BLaER1 treated with 17β-estradiol and CSF1 and Interleukin-3, amounts not matched to agents 10 nM and 100 nM (cell line): ENCODE data around the gene NUDT14.

Experiments used
- H3K27ac ChIP-seq, 11 experiments: shearing (Covaris generic); formaldehyde crosslinking; 2 replicates each; pipeline ENCODE4 v1.8.1; 2022
- H3K27me3 ChIP-seq, 11 experiments: shearing (Covaris generic); formaldehyde crosslinking; 2 replicates each; pipeline ENCODE4 v1.8.1; 2022
- H3K36me3 ChIP-seq, 11 experiments: shearing (Covaris generic); formaldehyde crosslinking; 2 replicates each; pipeline ENCODE4 v1.8.1; 2022
- H3K4me1 ChIP-seq, 10 experiments: shearing (Covaris generic); formaldehyde crosslinking; 2 replicates each; pipeline ENCODE4 v1.8.1; 2022
- H3K4me2 ChIP-seq, 11 experiments: shearing (Covaris generic); formaldehyde crosslinking; 2 replicates each; pipeline ENCODE4 v1.8.1; 2022
- H3K4me3 ChIP-seq, 10 experiments: shearing (Covaris generic); formaldehyde crosslinking; 2 replicates each; pipeline ENCODE4 v1.8.1; 2022
- H3K9ac ChIP-seq, 11 experiments: shearing (Covaris generic); formaldehyde crosslinking; 2 replicates each; pipeline ENCODE4 v1.8.1; 2022
- H3K9me3 ChIP-seq, 11 experiments: shearing (Covaris generic); formaldehyde crosslinking; replicated peaks in 1 of 11; 2 replicates each; pipeline ENCODE4 v1.8.1; 2022
- H4K20me1 ChIP-seq, 11 experiments: shearing (Covaris generic); formaldehyde crosslinking; 2 replicates each; pipeline ENCODE4 v1.8.1; 2022
- Cebpa-rat ChIP-seq, 11 experiments: shearing (Covaris generic); IDR thresholded peaks; 2 replicates each; pipeline ENCODE4 v1.8.1; 2022

Gene NUDT14

DNA sequence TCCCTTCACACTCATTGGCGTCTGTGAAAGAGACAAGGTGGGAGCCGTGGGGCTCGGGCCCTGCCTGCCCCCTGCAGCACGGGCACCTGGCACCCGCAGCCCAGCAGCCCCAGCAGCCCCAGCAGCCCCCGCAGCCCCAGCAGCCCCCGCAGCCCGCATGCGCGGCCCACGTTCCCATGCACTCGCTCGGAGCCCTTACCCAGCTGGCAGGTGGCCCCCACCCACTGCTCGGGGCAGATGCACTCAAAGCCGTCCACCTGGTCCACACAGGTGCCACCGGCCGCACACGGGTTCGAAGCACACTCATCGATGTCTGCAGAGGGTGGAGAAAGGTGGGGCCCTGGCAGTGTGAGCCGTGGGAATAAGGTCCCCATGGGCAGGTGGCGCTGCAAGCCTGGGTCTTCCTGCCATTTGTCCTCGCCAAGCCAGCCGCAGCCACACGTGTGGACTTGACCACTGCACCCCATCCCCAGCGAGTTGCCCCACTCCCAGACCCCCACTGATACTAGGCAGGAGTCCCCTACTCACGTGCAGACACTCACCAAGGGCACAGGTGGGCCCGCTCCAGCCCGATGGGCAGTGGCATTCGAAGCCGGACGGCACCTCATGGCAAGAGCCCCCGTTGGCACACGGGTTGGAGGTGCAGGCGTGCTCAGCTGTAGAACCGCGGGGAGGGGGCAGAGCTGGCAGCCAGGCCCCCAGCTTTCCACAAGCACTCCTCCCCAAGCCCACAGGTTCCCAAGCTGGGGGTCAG is 29.9 kb downstream of the NUDT14 start:
- Histone ChIP-seq H3K4me2 (peak overlapping the region in 9 of 11 experiments; percentile 43 to 89 (median 78); a peak in 16 of 22 replicates), H3K36me3 (peaks cover 0 to 53% (median 24%) of the 10 kb centered on the region in 11 experiments; a peak in 15 of 22 replicates), H3K9me3 (no peaks in the 10 kb centered on the region), H4K20me1 (peaks cover 0 to 70% (median 45%) of the 10 kb centered on the region in 11 experiments; a peak in 17 of 22 replicates), H3K4me1 (peaks cover 6 to 63% (median 49%) of the 10 kb centered on the region in 10 experiments; a peak in 17 of 20 replicates), H3K4me3 (no peak overlapping the region), H3K27me3 (peaks cover 0 to 14% (median 0%) of the 10 kb centered on the region in 11 experiments; a peak in 1 of 22 replicates), H3K27ac (no peak overlapping the region), H3K9ac (no peak overlapping the region)
- no peak for TF ChIP-seq Cebpa-rat (IDR thresholded peaks at IDR 0.05)

DNA sequence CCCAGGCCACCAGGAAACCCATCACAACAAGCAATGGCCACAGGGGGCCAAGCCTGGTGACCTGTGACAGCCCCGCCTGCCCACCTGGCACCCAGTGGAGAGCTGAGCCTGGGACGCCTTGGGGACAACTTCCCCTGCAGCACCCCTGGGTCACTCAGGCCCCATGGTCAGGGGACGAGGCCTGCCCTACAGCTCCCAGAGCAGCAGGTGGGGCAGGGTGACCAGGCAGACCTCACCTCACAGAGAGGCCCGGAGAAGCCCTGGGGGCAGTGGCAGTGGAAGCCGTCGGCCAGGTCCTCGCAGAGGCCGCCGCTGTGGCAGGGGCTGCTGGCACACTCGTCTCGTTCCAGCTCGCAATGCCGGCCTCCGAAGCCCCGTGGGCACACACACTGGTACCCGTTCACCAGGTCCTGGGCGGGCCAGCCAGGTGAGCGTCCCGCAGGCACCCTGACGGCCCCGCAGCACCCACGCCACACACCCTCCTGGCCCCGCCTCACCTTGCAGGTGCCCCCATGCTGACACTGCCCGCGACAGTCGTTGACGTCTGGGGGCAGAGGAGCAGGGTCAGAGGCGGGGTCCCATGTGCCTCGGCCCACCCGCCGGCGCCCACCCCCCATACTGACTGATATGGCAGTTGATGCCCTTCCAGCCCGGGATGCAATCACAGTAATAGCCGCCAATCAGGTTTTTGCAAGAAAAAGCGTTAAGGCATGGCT is 30.6 kb downstream of the NUDT14 start:
- TF ChIP-seq Cebpa-rat (IDR thresholded peaks at IDR 0.05), result no peak
- Histone ChIP-seq H3K4me3 (no peak overlapping the region), H3K9me3 (no peaks in the 10 kb centered on the region), H4K20me1 (peaks cover 0 to 67% (median 38%) of the 10 kb centered on the region in 11 experiments; a peak in 17 of 22 replicates), H3K4me1 (peaks cover 6 to 57% (median 44%) of the 10 kb centered on the region in 10 experiments; a peak in 17 of 20 replicates), H3K27me3 (peaks cover 0 to 14% (median 0%) of the 10 kb centered on the region in 11 experiments; a peak in 1 of 22 replicates), H3K36me3 (peaks cover 0 to 53% (median 24%) of the 10 kb centered on the region in 11 experiments; a peak in 15 of 22 replicates), H3K27ac (no peak overlapping the region), H3K4me2 (no peak overlapping the region), H3K9ac (no peak overlapping the region)

GRCh38 chr14:105150026-105150367 is 31.1 kb downstream of the NUDT14 start:
- Histone ChIP-seq H3K4me2 (no peak overlapping the region), H3K4me1 (peaks cover 6 to 57% (median 44%) of the 10 kb centered on the region in 10 experiments; a peak in 17 of 20 replicates), H3K27me3 (peaks cover 0 to 14% (median 0%) of the 10 kb centered on the region in 11 experiments; a peak in 1 of 22 replicates), H3K9ac (no peak overlapping the region), H3K36me3 (peaks cover 0 to 54% (median 23%) of the 10 kb centered on the region in 11 experiments; a peak in 15 of 22 replicates), H4K20me1 (peaks cover 0 to 66% (median 32%) of the 10 kb centered on the region in 11 experiments; a peak in 16 of 22 replicates), H3K9me3 (no peaks in the 10 kb centered on the region), H3K4me3 (no peak overlapping the region), H3K27ac (no peak overlapping the region)
- TF ChIP-seq Cebpa-rat (IDR thresholded peaks at IDR 0.05), result no peak

DNA sequence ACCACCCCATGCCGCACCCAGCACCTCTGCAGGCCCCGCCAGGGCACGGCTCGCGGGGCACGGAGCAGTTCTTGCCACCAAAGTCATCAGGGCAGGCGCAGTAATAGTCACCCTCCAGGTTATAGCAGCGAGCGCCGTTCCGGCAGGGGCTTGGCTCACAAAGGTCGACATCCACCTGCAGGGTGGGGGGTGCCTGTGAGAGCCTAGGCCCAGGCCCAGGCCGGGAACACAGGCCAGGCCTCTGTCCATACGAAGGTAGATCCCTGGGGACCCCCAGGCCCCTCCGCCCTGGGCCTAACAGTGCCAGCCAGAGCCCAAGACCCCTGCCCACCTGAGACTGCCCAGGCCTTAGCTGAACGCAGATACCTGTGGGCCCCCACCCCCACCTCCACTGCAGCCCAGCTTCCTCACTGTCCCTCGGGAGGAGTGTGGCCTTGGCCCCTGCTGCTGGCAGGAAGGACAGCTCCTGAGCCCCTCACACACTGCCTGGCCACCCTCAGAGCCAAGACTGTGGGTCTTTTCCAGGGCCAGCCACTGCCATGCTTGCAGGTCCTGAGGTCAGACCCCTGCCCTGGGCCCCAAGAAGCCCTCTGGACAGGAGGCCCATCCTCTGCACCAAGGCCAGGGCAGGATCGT is 31.8 kb downstream of the NUDT14 start:
- Histone ChIP-seq H3K4me3 (no peak overlapping the region), H4K20me1 (peaks cover 0 to 66% (median 31%) of the 10 kb centered on the region in 11 experiments; a peak in 16 of 22 replicates), H3K9ac (no peak overlapping the region), H3K4me1 (peaks cover 6 to 58% (median 45%) of the 10 kb centered on the region in 10 experiments; a peak in 17 of 20 replicates), H3K27ac (no peak overlapping the region), H3K4me2 (no peak overlapping the region), H3K27me3 (peaks cover 0 to 14% (median 0%) of the 10 kb centered on the region in 11 experiments; a peak in 1 of 22 replicates), H3K9me3 (no peaks in the 10 kb centered on the region), H3K36me3 (peaks cover 0 to 59% (median 23%) of the 10 kb centered on the region in 11 experiments; a peak in 15 of 22 replicates)
- no peak for TF ChIP-seq Cebpa-rat (IDR thresholded peaks at IDR 0.05)

GRCh38 chr14:105148604-105149145 is 32.4 kb downstream of the NUDT14 start:
- peaks cover 0 to 14% (median 0%) of the 10 kb centered on the region in 11 experiments; a peak in 1 of 22 replicates for H3K27me3 ChIP-seq
- H3K9ac ChIP-seq, result no peak overlapping the region
- H3K4me1 ChIP-seq, result peaks cover 6 to 57% (median 45%) of the 10 kb centered on the region in 10 experiments; a peak in 17 of 20 replicates
- H3K4me2 ChIP-seq, result no peak overlapping the region
- no peak for TF ChIP-seq Cebpa-rat (IDR thresholded peaks at IDR 0.05)
- no peak overlapping the region for H3K4me3 ChIP-seq
- no peaks in the 10 kb centered on the region for H3K9me3 ChIP-seq
- no peak overlapping the region for H3K27ac ChIP-seq
- peaks cover 0 to 61% (median 25%) of the 10 kb centered on the region in 11 experiments; a peak in 16 of 22 replicates for H4K20me1 ChIP-seq
- peaks cover 0 to 60% (median 23%) of the 10 kb centered on the region in 11 experiments; a peak in 15 of 22 replicates for H3K36me3 ChIP-seq

GRCh38 chr14:105147671-105148603 is 33.2 kb downstream of the NUDT14 start:
- Histone ChIP-seq H3K4me3 (no peak overlapping the region), H3K4me1 (peaks cover 6 to 50% (median 37%) of the 10 kb centered on the region in 10 experiments; a peak in 17 of 20 replicates), H3K4me2 (no peak overlapping the region), H4K20me1 (peaks cover 0 to 54% (median 18%) of the 10 kb centered on the region in 11 experiments; a peak in 16 of 22 replicates), H3K36me3 (peaks cover 0 to 67% (median 30%) of the 10 kb centered on the region in 11 experiments; a peak in 18 of 22 replicates), H3K27ac (no peak overlapping the region), H3K27me3 (peaks cover 0 to 12% (median 0%) of the 10 kb centered on the region in 11 experiments; a peak in 1 of 22 replicates), H3K9ac (no peak overlapping the region), H3K9me3 (no peaks in the 10 kb centered on the region)
- TF ChIP-seq Cebpa-rat (IDR thresholded peaks at IDR 0.05), result no peak

DNA sequence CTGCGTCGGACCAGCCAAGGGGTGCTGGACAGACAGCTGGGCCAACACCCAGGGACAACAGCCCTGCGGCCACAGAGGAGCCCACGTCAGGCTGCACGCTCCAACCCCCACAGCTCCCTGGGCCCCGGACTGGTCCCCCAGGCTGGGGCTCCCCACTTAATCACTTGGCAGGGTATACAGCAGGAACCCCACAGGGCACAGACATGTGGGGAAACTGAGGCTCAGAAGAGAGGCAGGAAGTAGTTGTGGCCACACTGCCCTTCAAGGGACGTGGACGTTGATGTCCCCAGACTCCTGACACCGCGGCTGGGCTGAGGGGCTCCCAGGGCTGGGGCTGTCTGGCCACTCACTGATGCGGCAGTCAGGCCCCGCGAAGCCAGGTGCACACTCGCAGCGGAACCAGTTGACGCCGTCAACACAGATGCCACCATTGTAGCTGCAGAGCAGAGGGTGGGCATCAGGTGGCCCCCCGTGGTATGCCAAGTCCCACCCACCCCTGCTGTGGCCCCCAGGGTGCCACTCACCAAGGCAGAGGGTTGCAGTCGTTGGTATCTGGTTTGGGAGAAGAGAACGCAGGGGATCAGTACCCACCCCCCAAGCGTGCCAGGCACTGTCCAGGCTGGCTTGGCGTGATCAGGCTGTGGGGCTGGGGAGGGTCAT is 34.0 kb downstream of the NUDT14 start:
- Histone ChIP-seq H3K4me3 (no peak overlapping the region), H3K9me3 (no peaks in the 10 kb centered on the region), H3K27ac (no peak overlapping the region), H3K4me2 (no peak overlapping the region), H3K36me3 (peaks cover 7 to 75% (median 36%) of the 10 kb centered on the region in 11 experiments; a peak in 18 of 22 replicates), H3K27me3 (peaks cover 0 to 4% (median 0%) of the 10 kb centered on the region in 11 experiments; a peak in 1 of 22 replicates), H3K9ac (no peak overlapping the region), H4K20me1 (peaks cover 0 to 46% (median 9%) of the 10 kb centered on the region in 11 experiments; a peak in 14 of 22 replicates), H3K4me1 (peaks cover under 1 to 41% (median 29%) of the 10 kb centered on the region in 10 experiments; a peak in 17 of 20 replicates)
- TF ChIP-seq Cebpa-rat (IDR thresholded peaks at IDR 0.05), result no peak
